Sigmoid colon (tissue), 4 donors: Measurements from ENCODE around the gene ULBP2.

Experiments
- CTCF ChIP-seq, 4 experiments: fragments of 450-650 bp in 3 of 4; fragments of 200-600 bp in 1 of 4; IDR thresholded peaks; one replicate each; pipeline ENCODE4 v1.5.1; 2016 to 2019; ENCODE audit warnings: antibody characterized with exemption in 4 of 4, mild to moderate bottlenecking in 3 of 4, moderate library complexity in 2 of 4
- EP300 ChIP-seq, 4 donors: sonication (generic); formaldehyde crosslinking; IDR thresholded peaks; one replicate each; pipeline ENCODE4 v1.6.1; 2017; ENCODE audit warnings: antibody characterized with exemption in 4 of 4
- POLR2A ChIP-seq, 2 donors: fragments of 450-650 bp; IDR thresholded peaks; one replicate each; pipeline ENCODE4 v1.6.1; 2016; ENCODE audit warnings: antibody characterized with exemption in 2 of 2, mild to moderate bottlenecking in 2 of 2, moderate library complexity in 2 of 2
- POLR2AphosphoS5 ChIP-seq, 4 donors: sonication (generic); formaldehyde crosslinking; IDR thresholded peaks; one replicate each; pipeline ENCODE4 v1.6.1; 2017; ENCODE audit warnings: antibody characterized with exemption in 4 of 4

GRCh38 chr6:149907317-149907716 is 34.5 kb upstream of the ULBP2 start:
- TF ChIP-seq CTCF (IDR thresholded peaks at IDR 0.05) (no peak), POLR2A (IDR thresholded peaks at IDR 0.05) (no peak), POLR2AphosphoS5 (IDR thresholded peaks at IDR 0.05) (no peak), EP300 (IDR thresholded peaks at IDR 0.05) (no peak)
